BLaER1 (cell line): ENCODE measurements around the gene KCNIP3.

Experiments used
- H3K27ac ChIP-seq: shearing (Covaris generic); formaldehyde crosslinking; 2 replicates; pipeline ENCODE4 v1.8.1; 2022
- H3K27me3 ChIP-seq: shearing (Covaris generic); formaldehyde crosslinking; 2 replicates; pipeline ENCODE4 v1.8.1; 2022
- H3K36me3 ChIP-seq: shearing (Covaris generic); formaldehyde crosslinking; 2 replicates; pipeline ENCODE4 v1.8.1; 2022
- H3K4me1 ChIP-seq: shearing (Covaris generic); formaldehyde crosslinking; 2 replicates; pipeline ENCODE4 v1.8.1; 2022
- H3K4me2 ChIP-seq: shearing (Covaris generic); formaldehyde crosslinking; 2 replicates; pipeline ENCODE4 v1.8.1; 2022
- H3K4me3 ChIP-seq: shearing (Covaris generic); formaldehyde crosslinking; 2 replicates; pipeline ENCODE4 v1.8.1; 2022
- H3K9ac ChIP-seq: shearing (Covaris generic); formaldehyde crosslinking; 2 replicates; pipeline ENCODE4 v1.8.1; 2022
- H3K9me3 ChIP-seq: shearing (Covaris generic); formaldehyde crosslinking; 2 replicates; pipeline ENCODE4 v1.8.1; 2022
- H4K20me1 ChIP-seq: shearing (Covaris generic); formaldehyde crosslinking; 2 replicates; pipeline ENCODE4 v1.8.1; 2022
- Cebpa-rat ChIP-seq: shearing (Covaris generic); IDR thresholded peaks from 2 replicates; pipeline ENCODE4 v1.8.1; 2022

KCNIP3 gene

DNA sequence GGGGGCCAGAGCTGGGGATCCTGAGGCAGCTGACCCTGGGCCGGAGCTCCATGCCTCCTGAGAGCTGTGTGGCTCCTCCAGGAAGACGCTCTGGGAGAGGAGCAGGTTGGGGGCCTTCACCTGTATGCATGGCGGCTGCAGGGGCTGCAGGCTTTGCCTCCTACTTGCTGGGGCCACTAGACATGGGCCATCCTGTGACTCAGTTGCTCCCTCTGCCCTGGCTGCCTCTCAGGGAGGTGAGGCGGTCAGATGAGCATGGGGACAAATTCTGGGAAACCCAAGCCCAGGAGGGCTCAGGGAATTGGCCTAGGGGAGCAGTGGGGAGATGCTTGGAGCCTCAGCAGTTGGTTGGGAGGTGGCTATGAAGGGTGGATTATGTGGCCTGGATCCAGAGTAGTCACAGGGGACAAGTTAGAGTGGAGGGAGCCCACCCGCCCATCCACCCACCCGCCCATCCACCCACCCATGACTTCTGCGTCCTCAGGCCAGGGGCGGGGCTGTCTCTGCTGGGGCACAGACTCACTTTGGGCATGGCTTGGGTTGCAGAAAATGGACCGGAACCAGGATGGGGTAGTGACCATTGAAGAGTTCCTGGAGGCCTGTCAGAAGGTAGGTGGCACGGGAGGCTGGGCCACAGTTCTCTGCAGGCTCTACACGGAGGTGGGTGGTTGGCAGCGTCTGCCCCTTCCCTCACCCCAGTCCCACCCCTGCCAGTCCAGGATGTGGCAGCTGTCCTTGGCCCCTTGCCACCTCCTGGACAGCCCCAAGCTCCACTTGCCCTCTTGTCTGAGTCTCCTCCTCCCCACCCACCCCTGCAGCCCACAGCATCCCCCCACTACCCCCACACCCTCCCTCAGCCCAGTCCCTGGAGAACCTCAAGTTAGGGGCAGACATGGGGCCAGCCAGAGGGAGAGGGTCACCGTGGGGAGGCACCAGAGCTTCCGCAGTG is 85.8 kb downstream of the KCNIP3 start:
- peaks cover 16% of the 10 kb centered on the region for H3K4me1 ChIP-seq
- no peaks in the 10 kb centered on the region for H4K20me1 ChIP-seq
- no peaks in the 10 kb centered on the region for H3K27me3 ChIP-seq
- H3K4me2 ChIP-seq: no peak overlapping the region
- TF ChIP-seq Cebpa-rat: no peak
- no peak overlapping the region for H3K27ac ChIP-seq
- no peaks in the 10 kb centered on the region for H3K9me3 ChIP-seq
- no peaks in the 10 kb centered on the region for H3K36me3 ChIP-seq
- no peak overlapping the region for H3K9ac ChIP-seq
- no peak overlapping the region for H3K4me3 ChIP-seq

DNA sequence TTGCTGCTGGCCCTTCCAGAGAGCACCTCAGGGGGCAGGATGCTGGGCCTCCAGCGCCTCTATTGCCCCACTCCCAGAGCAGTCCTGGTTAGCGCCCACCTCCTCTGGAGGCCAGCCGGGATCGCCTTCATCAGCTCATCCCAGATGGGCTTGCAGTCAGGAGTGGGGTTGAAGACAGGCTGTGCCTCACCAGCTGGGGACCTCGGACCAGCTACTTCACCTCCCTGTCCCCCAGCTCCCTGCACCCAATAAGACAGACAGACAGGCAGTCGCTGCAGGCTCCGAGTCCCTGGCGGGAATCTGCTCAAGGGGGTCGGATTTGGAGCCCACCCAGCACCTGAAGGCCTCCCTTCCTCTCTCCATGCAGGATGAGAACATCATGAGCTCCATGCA is 86.5 kb downstream of the KCNIP3 start:
- Histone ChIP-seq H3K4me2 (no peak overlapping the region), H3K36me3 (no peaks in the 10 kb centered on the region), H3K9me3 (no peaks in the 10 kb centered on the region), H3K4me3 (no peak overlapping the region), H3K4me1 (peaks cover 16% of the 10 kb centered on the region), H4K20me1 (no peaks in the 10 kb centered on the region), H3K27me3 (no peaks in the 10 kb centered on the region), H3K27ac (no peak overlapping the region), H3K9ac (no peak overlapping the region)
- TF ChIP-seq Cebpa-rat: no peak

DNA sequence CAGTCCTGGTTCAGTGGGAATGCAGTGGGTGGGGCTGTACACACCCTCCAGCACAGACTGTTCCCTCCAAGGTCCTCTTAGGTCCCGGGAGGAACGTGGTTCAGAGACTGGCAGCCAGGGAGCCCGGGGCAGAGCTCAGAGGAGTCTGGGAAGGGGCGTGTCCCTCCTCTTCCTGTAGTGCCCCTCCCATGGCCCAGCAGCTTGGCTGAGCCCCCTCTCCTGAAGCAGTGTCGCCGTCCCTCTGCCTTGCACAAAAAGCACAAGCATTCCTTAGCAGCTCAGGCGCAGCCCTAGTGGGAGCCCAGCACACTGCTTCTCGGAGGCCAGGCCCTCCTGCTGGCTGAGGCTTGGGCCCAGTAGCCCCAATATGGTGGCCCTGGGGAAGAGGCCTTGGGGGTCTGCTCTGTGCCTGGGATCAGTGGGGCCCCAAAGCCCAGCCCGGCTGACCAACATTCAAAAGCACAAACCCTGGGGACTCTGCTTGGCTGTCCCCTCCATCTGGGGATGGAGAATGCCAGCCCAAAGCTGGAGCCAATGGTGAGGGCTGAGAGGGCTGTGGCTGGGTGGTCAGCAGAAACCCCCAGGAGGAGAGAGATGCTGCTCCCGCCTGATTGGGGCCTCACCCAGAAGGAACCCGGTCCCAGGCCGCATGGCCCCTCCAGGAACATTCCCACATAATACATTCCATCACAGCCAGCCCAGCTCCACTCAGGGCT is 87.9 kb downstream of the KCNIP3 start:
- no peaks in the 10 kb centered on the region for H3K27me3 ChIP-seq
- peaks cover 8% of the 10 kb centered on the region for H3K4me1 ChIP-seq
- H3K9me3 ChIP-seq: no peaks in the 10 kb centered on the region
- no peak overlapping the region for H3K9ac ChIP-seq
- H3K4me2 ChIP-seq: no peak overlapping the region
- no peak overlapping the region for H3K27ac ChIP-seq
- H4K20me1 ChIP-seq: no peaks in the 10 kb centered on the region
- no peak for TF ChIP-seq Cebpa-rat
- no peaks in the 10 kb centered on the region for H3K36me3 ChIP-seq
- H3K4me3 ChIP-seq: no peak overlapping the region

DNA sequence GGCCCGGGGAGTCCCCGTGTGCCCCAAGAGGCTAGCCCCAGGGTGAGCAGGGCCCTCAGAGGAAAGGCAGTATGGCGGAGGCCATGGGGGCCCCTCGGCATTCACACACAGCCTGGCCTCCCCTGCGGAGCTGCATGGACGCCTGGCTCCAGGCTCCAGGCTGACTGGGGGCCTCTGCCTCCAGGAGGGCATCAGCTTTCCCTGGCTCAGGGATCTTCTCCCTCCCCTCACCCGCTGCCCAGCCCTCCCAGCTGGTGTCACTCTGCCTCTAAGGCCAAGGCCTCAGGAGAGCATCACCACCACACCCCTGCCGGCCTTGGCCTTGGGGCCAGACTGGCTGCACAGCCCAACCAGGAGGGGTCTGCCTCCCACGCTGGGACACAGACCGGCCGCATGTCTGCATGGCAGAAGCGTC is 88.4 kb downstream of the KCNIP3 start:
- H4K20me1 ChIP-seq: no peaks in the 10 kb centered on the region
- no peaks in the 10 kb centered on the region for H3K36me3 ChIP-seq
- no peak overlapping the region for H3K9ac ChIP-seq
- H3K27ac ChIP-seq: no peak overlapping the region
- H3K4me2 ChIP-seq: no peak overlapping the region
- peaks cover 8% of the 10 kb centered on the region for H3K4me1 ChIP-seq
- no peak for TF ChIP-seq Cebpa-rat
- no peak overlapping the region for H3K4me3 ChIP-seq
- no peaks in the 10 kb centered on the region for H3K9me3 ChIP-seq
- H3K27me3 ChIP-seq: no peaks in the 10 kb centered on the region

DNA sequence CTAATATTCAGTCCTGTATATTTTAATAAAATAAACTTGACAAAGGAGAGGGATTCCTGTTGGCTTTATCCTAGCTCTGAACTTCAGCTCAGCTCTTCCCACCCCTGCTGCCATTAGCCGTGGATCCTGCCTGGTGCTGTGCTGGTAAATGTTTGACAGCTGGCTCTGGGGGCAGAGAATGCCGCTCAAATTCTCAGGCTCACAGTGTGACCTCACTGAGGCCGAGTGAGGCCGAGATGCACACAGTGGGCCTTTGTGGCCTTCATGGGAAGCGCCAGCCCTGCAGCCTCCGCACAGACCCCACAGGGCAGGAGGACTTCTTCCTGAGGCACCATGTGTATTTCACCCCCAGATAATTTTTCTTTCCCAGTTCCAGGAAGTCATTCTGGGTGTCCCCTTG is 88.9 kb downstream of the KCNIP3 start:
- Histone ChIP-seq H3K27ac (no peak overlapping the region), H3K36me3 (no peaks in the 10 kb centered on the region), H3K27me3 (no peaks in the 10 kb centered on the region), H3K9me3 (no peaks in the 10 kb centered on the region), H4K20me1 (no peaks in the 10 kb centered on the region), H3K4me2 (no peak overlapping the region), H3K4me3 (no peak overlapping the region), H3K4me1 (peaks cover 8% of the 10 kb centered on the region), H3K9ac (no peak overlapping the region)
- TF ChIP-seq Cebpa-rat: no peak

DNA sequence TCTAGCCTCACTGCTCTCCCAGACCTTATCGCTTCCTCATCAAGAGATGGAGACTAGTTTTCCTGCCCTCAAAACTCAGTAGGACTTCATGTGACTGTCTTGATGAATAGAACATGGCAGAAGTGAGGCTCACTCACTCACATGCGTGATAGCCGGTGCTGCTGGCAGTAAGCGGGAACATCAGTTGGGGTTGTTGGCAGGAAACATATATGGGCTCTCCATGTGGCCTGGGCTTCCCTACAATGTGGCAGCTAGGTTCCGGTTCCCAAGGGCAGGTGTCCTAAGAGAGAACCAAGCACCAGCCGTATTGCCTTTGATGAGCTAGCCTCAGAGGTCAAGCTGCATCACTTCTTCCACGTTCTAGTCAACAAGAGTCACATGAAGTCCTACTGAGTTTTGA is 90.2 kb downstream of the KCNIP3 start:
- no peak for TF ChIP-seq Cebpa-rat
- H3K4me2 ChIP-seq: no peak overlapping the region
- H3K9me3 ChIP-seq: no peaks in the 10 kb centered on the region
- H3K4me1 ChIP-seq: no peaks in the 10 kb centered on the region
- no peak overlapping the region for H3K4me3 ChIP-seq
- no peaks in the 10 kb centered on the region for H4K20me1 ChIP-seq
- no peak overlapping the region for H3K9ac ChIP-seq
- no peaks in the 10 kb centered on the region for H3K36me3 ChIP-seq
- H3K27me3 ChIP-seq: no peaks in the 10 kb centered on the region
- H3K27ac ChIP-seq: no peak overlapping the region

DNA sequence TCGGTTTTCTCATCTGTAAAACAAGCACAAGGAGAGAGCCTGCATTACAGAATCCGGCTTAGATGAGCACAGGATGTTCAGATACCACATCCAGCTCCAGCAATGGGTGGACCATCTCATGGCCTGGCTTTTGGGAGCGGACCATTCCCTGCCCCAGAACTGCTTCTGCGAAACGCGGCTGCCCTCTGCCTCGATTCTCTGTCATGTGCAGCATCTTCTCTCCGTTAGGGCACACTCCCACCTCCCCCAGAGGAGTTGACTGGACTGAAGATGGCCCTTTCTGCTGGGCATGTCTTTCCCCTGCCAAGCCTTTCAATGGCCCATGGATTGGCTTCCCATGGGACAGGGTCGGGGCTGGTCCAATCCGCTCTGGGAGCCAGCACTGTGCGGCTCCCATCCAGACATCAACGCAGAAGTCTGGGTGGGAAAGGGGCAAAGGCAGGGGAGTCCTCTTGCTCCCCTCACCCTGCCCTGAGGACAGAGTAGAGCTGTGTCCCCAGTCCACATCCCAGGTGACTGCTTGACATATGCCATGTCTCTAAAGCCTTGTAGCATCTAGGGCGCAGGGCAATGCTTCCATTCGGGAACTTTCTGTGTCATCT is 91.0 kb downstream of the KCNIP3 start:
- Histone ChIP-seq H4K20me1 (no peaks in the 10 kb centered on the region), H3K36me3 (no peaks in the 10 kb centered on the region), H3K9ac (no peak overlapping the region), H3K4me2 (no peak overlapping the region), H3K4me3 (no peak overlapping the region), H3K4me1 (no peaks in the 10 kb centered on the region), H3K9me3 (no peaks in the 10 kb centered on the region), H3K27ac (no peak overlapping the region), H3K27me3 (no peaks in the 10 kb centered on the region)
- no peak for TF ChIP-seq Cebpa-rat

DNA sequence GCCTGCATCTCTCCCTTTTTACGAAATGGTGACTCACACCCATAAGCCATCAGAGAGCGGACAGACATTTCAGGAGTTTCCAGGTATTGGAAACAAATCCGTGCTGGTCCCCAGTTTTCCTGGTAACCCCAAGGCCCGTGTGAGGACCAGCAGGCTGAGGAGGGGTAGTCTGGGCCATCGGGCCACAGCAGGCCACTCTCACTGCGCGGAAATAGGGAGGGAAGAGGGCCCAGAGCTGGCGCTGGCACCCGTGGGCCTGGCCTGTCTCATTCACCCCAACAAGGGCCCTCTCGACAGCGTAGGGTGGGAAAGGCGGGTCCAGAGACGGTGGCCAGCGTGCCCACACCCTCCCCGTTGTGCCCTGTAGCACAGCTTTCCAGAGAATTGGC is 91.7 kb downstream of the KCNIP3 start:
- no peaks in the 10 kb centered on the region for H4K20me1 ChIP-seq
- H3K36me3 ChIP-seq: no peaks in the 10 kb centered on the region
- H3K4me1 ChIP-seq: no peaks in the 10 kb centered on the region
- TF ChIP-seq Cebpa-rat: no peak
- no peaks in the 10 kb centered on the region for H3K27me3 ChIP-seq
- no peak overlapping the region for H3K4me2 ChIP-seq
- H3K4me3 ChIP-seq: no peak overlapping the region
- no peak overlapping the region for H3K9ac ChIP-seq
- no peaks in the 10 kb centered on the region for H3K9me3 ChIP-seq
- no peak overlapping the region for H3K27ac ChIP-seq

DNA sequence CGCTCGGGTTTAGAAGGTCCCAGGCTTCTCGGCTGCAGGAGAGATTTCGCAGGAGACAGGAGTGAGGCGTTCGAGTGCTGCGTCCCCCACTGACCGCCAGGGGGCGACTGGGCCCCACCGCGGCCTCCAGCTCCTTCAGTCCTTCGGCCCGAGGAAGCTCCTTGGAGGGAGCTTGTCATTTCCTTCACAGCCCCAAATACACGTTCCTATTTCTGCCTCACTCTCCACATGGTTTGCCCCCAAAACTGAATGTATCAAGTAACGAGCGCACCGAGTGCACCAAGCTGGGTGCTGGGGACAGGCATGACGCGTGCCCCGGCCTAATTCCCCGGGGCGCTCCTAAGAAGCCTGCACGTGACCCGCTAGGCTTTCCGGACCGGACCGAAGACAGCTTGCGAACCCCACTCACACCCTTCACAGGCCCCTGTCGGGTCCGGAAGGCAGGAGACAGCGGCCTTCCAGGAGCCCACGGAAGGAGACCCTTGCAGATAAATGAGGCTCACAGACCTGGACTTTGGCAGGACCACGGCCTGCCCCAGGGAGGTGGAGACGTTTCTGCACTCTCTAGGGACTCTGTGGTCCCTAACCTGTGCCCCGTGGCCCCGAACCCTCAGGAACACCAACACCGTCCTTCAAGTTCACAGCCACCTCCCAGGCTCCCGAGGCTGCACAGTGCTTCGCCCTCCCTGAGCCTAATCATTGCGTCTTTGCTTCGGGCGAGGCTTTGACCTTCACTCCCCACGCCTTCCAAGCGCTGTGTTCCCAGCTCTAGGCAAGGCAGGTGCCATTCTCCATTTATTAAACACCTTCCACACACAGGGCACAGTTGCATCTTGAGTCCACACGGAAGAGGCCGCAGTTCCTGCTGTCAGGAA is 92.3 kb downstream of the KCNIP3 start:
- H3K4me3 ChIP-seq: no peak overlapping the region
- no peak for TF ChIP-seq Cebpa-rat
- no peak overlapping the region for H3K9ac ChIP-seq
- H3K36me3 ChIP-seq: no peaks in the 10 kb centered on the region
- no peaks in the 10 kb centered on the region for H3K4me1 ChIP-seq
- no peak overlapping the region for H3K27ac ChIP-seq
- no peak overlapping the region for H3K4me2 ChIP-seq
- H4K20me1 ChIP-seq: no peaks in the 10 kb centered on the region
- H3K9me3 ChIP-seq: no peaks in the 10 kb centered on the region
- no peaks in the 10 kb centered on the region for H3K27me3 ChIP-seq
